Eye (tissue), 1 donor: Measurements from ENCODE around the gene TMEM272.

Experiments
- DNase-seq: peaks from one replicate; pipeline ENCODE4 v3.0.0-alpha.2; 2015

TMEM272 gene

DNA sequence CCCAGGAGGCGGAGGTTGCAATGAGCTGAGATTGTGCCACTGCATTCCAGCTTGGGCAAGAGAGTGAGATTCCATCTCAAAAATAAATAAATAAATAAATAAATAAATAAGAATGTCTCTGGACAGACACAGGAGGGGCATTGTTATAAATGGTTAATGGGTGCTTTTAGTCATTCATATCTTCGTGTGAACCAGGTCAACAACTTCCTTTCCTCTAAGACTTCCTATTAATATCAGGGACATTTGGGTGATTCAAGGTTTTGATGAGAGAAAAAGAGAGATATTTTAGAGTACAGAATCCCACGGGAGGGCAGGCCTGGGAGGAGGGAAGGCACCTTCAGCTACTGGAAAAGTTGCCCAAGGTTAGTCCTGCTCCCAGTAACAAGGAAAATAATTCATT, 64.9 kb downstream of the TMEM272 start:
- no peak for DNase-seq

DNA sequence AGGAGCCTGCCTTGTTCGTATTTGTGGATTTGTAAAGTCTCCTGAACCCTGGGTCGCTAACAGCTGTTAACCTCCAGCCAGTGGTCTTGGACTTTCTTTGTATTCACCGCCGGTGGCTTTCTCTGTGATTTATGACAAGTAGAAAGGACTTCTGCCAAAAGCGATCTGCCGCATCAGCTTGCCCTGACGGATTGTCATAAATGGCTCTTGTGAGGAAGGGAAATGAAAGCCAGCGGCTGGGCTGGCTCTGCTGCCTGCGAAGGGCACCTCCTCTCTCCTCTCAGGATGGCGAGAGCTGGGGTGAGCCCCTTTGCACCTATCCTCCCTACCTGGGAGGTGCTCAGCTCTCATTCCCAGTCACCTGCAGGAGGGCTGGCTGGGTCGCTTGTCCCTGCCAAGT, 66.6 kb downstream of the TMEM272 start:
- no peak for DNase-seq

DNA sequence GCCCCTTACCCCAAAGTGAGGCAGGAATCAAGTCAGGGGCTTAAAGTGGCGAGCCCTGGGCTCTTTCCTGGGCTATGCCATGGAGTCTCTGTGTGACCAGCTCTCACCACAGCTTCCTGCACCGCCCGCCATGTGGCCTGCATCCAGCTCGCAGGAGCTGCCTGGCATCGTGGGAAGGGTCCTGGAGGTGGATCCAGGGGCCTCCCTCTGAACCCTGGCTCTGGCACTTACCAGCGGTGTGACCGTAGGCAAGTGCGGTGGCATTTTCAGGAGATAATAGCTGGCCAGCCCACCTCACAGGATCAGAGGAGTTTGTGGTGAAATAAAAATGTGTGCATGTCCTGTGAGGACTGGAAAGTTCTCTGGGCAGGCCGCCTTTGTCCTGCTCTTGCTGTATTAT, 67.1 kb downstream of the TMEM272 start:
- no peak for DNase-seq

DNA sequence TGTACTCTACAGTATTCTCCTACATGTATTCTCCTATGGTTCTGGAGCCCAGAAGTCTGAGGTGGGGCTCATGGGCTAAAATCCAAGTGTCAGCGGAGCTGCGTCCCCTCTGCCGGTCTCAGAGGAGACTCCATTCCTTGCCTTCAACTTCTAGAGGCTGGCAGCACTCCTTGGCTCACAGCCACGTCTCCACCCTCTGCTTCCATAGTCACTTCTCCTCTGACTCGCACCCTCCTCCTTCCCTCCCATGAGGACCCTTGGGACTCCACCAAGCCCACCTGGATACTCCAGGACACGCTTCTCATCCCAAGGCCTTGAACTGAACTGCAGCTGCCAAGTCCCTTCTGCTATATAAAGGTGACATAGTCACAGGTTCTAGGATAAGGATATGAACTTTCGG, 68.8 kb downstream of the TMEM272 start:
- DNase-seq, result no peak

DNA sequence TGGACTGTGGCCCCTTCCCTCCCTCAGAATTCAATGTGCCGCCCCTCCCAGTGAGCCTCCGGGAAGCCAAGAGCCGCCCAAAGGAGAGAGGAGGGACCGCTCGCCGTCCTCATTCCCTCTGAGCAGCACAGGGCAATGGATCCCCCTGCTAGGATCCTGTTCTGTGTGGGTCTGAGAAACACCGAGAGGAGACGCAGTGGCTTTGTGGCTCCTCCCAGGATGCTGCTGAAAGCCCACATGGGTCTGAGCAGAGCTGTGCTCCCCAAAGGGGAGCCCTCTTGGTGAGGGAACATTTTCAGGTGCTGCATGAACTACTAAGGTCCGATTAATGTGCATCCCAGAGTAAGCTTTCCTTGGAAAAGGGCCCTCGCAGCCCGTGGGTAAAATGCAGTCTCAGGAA, 71.5 kb downstream of the TMEM272 start:
- DNase-seq, result no peak

DNA sequence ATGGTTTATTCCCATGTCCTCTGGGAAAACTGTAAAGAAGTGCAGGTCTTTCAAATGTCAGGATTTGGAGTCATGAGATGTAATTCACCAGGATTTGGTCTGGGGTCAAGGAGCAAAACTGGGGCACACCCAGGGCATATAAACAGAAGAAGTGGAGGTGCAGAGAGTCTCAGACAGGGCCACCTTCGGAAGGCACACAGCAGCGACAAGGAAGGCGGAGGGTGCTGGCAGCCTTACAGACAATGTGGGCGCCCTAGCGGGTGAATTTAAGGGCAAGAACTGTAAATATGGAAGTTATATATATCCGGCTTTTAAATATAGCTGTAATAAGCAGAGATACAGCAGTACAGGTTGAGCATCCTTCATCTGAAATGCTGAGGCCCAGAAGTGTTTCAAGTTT, 72.2 kb downstream of the TMEM272 start:
- DNase-seq, result no peak

DNA sequence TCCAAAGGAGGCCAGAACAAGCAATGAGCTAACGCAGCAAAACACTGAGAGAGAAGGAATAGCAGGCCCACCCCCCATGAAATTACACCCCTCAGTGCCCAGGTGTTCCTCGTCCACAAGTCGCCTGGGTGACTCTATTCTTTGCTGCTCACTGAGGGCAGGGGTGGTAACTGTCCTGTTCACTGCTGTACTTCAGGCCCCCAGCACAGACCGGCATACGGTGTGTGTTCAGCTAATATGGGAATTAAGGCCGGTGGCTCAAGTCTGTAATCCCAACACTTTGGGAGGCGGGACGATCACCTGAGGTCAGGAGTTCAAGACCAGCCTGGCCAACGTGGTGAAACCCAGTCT, 72.9 kb downstream of the TMEM272 start:
- no peak for DNase-seq

DNA sequence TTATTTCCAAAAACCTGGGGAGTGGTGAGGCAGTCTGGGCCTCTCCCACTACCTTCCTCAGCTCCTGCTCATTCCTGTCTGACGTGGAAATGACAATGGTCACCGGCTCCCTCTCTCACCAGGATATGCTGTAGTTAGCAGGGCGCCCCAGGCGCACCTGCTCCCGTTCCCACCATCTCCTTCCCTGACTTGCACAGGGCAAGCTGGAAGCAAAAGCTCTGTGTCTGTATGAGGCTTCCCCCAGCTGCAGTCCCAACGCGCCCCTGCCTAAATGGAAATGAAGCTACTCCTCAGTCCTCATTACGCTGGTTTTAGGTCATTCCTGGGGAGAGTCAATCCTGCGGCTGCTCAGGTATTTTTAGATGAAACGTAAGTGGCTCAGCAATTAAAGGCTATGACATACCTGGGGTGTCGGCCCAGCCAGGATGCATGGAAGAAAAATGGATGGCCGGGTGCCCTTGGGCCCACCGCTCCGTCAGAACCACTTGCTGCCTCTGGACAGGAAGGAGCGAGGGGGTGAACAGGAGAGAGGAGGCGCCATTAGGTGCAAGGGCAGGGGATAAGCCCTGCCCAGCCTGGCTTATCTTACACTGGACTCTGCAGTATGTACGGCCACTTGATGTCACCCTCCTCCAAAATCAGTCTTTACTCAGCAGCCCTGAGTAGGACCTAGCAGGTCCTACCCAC, 73.4 kb downstream of the TMEM272 start:
- no peak for DNase-seq

DNA sequence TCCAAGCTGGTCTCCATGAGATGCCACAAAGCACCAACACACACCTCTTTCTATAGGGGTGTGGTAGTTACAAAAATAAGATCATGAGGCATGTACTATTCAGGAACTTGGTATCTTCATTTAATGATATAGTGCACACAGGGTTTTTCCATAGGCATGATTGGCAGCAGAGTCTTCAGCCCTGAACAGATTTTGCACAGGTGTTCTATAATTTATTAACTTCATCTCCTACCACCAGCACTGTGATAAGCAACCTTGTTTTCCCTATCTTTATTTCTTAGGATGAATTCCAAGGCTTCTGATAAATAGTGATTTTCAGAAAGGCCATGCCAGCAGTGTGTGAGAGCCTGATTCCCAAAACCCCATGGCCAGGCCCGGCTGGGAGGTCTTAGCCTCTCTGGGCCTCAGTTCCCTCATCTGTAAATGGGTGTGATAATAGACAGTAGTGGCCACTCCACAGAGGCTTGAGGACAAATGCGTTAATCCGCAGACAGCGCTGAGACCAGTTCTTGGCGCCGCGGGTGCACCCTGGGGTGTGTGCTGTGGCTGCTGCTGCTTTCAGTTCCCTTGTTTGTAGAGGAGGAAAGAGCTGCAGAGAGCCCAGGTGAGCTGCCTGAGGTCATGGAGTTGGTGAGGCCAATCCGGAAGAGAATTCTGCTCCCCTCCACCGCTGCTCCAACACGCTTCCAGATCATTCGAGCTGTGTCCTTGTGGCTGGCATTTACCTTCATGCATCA, 74.1 kb downstream of the TMEM272 start:
- DNase-seq, result no peak

DNA sequence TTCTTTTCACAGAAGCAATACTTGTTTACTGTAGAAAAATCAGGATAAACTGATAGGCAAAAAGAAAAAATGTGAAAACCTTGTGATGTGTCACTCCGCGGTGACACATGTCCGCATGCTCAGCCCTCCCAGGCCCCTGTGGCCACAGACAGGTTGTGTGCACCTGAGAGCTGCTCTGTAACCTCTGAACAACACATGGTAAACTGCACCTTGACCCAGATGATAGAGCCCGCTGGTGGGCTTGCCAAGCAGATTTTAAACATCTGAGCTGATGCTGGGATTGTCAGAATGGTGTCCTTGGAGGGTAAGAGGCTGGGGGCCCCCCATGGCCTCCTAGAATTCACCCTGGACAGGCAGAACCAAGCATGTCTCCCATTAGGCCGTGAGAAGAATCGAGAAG, 74.8 kb downstream of the TMEM272 start:
- DNase-seq, result no peak

DNA sequence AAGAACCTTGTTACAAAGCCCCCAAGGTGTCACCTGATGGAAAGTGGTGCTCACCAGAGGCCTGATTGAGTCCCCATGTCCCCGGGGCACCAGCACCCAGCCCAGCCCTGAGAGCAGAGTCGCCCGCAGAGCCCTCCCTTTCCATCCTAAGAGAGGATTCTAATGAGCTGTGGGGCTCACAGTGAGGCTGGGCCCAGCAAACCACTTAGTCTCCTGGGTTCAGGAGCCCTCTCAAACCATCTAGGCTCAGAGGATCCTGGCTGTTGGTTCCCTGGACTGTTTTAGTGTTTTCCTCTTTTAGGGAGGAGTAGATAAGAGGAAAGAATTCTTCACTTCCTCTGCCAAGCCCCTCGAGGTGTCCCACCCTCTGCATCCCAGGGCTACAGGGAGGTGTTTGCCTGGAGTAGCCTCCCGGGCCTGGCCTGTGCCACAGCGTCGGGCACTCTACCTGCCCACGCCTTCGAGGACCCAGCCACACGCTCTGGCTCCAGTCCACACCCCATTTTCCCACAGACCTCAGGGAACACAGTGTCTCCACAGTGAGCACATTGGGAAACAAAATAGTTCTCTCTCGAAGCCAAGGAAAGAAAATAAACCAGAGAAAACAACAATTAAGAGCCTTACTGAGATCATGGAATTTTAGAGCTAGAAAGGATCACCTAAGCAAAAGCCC, 75.4 kb downstream of the TMEM272 start:
- DNase-seq, result no peak

DNA sequence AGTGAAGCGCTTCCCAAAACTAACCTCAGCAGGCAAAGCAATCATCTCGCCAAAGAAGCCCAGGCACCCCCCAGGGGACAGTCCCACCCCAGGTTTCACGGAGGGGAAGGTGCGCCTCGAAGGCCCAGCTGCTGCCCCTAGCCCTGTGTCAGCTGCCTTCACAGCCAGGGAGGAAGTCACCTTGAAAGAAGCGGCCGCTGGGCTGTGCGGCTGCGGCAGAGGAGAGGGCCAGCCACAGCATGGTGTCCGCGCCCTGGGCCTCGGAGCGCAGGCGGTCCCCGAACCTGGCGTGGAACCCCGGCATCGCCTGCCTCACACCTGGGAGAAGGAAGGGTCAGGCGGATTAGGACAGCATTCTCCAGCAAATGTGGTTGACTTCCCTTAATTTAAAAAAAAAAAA, 76.0 kb downstream of the TMEM272 start:
- DNase-seq, result no peak

DNA sequence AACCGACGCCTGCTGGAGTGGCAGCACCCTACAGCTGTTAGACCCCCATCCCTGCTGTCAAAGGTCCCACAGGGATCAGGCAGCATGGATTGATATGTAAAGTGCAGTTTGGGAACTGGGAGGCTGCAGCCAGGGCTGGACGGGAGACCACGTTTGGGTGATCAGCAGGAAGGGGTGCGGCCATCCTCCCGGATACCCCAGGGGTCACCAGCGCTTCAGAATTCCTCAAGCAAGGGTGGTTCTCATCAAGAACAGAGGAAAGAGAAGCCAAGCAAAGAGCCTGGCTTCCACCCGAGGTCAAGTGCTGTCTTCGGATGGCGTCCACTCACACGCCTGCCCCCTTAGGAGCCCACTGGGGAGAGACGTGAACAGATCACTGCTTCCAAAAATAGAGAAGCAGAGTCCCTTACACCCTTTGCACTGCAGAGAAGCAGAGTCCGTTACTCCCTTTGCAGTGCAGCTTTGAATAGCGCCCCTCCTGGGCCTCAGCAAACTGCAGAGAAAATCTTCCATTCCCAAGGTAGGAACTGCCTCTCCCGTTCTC, 76.5 kb downstream of the TMEM272 start:
- DNase-seq, result peak; percentile 25

DNA sequence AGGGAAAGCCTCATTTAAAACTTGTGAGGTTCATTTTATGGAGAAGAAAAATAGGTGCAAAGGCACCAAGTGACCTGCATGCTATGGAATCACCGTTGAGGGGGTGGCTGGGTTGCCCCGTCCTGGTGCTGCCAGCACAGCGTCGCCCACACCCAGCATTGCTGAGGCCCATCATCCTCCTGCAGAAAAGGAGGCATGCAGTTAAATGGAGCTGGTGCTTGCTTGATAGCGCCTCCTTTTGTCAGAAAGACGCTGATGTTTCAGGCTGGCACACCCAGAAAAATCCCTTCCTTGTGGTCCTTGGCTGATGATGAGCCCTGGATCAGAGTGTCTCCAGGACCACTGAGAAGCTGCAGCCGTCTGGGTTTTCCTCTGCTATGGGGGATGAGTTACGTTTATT, 77.9 kb downstream of the TMEM272 start:
- no peak for DNase-seq

DNA sequence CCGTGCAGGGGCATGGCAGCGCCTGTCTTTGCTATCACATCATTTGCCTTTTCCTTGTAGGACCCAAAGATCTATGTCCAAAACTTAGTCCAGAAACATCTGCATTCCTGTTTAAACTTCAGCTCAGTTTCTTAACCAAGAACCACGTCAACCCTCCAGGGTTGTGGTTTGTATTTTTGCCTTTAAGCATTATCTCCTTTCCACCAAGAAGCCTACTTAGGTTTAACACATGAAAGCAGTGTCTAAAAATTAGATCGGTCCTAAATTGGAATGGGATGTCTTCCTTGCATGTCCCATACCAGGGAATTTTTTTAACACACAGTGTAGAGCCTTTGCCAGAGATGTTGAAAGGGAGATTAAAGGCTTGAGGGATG, 79.8 kb downstream of the TMEM272 start:
- no peak for DNase-seq

DNA sequence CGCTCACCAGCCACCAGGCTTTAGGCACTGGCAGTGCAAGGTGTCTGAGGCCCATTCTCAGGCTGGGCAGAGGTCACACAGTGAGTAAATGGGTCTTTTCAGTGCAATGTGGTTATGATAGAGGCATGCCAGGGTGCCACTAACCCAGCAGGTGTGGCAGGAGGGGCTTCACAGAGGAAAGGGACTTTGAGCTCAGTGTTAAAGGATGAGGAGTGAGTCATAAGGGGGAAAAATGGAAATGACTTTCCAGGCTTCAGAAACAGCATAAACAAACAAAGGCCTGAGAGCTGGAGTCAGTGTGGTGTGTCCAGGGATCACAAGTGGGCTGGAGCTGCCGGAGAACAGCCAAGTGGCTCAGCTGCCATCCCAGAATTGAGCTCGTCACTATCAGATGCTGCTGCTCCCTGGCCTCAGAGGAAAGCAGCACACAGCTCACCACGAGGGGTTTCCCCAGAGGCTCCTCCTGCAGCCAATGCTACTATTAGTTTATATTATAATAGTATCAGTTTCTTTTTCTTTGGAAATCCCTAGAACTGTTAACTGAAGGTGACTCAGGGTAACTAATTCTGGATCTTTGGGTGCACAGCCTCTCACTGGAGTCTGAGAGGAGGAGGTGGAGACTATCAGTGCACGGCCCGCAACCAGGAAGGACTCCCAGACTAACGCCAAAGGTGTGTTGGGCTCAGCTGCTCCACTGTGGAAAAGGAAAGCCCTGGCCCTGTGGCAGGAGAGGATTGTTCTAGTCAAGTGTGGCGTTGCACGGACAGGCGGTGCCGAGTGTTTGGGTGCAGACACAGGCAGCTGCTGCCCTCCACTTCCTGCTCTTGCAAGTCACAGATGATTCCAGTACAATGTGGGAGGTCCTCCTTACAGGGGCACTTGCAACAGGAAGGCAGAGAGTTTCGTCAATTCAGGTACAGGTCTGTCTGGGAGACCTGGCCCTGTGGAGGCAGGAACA, 80.5 kb downstream of the TMEM272 start:
- peak; percentile 27 for DNase-seq

DNA sequence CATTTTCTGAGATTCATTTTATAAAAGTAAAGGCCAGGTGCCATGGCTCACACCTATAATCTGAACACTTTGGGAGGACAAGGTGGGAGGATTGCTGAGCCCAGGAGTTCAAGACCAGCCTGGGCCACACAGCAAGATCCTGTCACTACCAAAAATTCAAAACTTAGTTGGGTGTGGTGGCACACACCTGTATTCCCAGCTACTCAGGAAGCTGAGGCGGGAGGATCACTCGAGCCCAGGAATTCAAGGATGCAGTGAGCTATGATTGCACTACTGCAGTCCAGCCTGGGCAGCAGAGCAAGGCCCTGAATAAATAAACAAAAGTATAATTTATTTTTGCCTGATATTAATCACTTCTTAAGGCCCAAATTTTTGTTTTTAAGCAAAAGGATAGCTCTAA, 81.5 kb downstream of the TMEM272 start:
- DNase-seq, result no peak
